Pancreas (tissue), 10 donors: Measurements from ENCODE around the gene ZNF597. TPM values are rescaled to one million over a fixed set of nuclear protein-coding genes. Genes with fewer than 3 reads are reported as not detected.

Source experiments
- ATAC-seq, 4 donors: fragments of 200-7000 bp; cut with Tn5 transposase; one replicate each; pipeline versions ENCODE4 v1.8.0 to v1.9.1; 2020; ENCODE audit warnings: mild to moderate bottlenecking in 4 of 4, moderate library complexity in 4 of 4
- DNase-seq, 6 donors: peaks; one replicate each; pipeline ENCODE4 v3.0.0-alpha.2; 2020
- FAIRE-seq: peaks from 2 replicates; lab custom pipeline; 2012; peaks lifted over from hg19 to GRCh38; lab: Jason Lieb, UNC
- H3K27ac ChIP-seq, 4 donors: fragments of 200-600 bp; sonication (generic); 1 replicate in 3 of 4; 2 replicates in 1 of 4; pipeline versions ENCODE4 v1.5.0 to v1.8.0; 2020
- H3K27me3 ChIP-seq, 4 donors: fragments of 200-600 bp; one replicate each; pipeline ENCODE4 v1.8.0; 2021
- H3K36me3 ChIP-seq, 3 donors: fragments of 200-600 bp; sonication (generic) in 1 of 3; one replicate each; pipeline versions ENCODE4 v1.5.0 to v1.8.0; 2020 to 2021
- H3K4me1 ChIP-seq, 3 donors: fragments of 200-600 bp; one replicate each; pipeline ENCODE4 v1.8.0; 2021
- H3K4me3 ChIP-seq, 4 donors: fragments of 200-600 bp; sonication (generic) in 2 of 4; one replicate each; pipeline versions ENCODE4 v1.5.0 to v1.8.0; 2020 to 2021
- H3K9me3 ChIP-seq, 4 donors: fragments of 200-600 bp; one replicate each; pipeline ENCODE4 v1.8.0; 2021
- CTCF ChIP-seq, 4 donors: fragments of 200-600 bp; sonication (generic) in 3 of 4; IDR thresholded peaks; one replicate each; pipeline versions ENCODE4 v1.5.0 to v1.8.0; 2021; ENCODE audit warnings: antibody characterized with exemption in 4 of 4
- WGBS, 2 donors: extraction: QIAGEN DNeasy Blood & Tissue Kit; methylation state at CpG; one replicate each; pipeline ENCODE4 v1.1.7; 2013; 5-methylcytosine and 5-hydroxymethylcytosine counted together
- intact Hi-C, 3 donors: fragments of 100-400 bp; cut with DNase I; formaldehyde crosslinking; loops; one replicate each; pipeline versions ENCODE4 v1.11.1 to v1.14.2; 2022
- polyA plus RNA-seq, 2 donors: library from polyadenylated mRNA; stranded (reverse); fragments of 200-250 nt; gene quantifications; one replicate each; pipeline ENCODE4 v1.2.3, GENCODE V29; 2013
- total RNA-seq, 6 donors: library from RNA; stranded (reverse); fragmentation: NEBNext Ultra II Directional in 4 of 6; extraction: Animal tissue kit (Norgen Biotek cat#: 25700) in 4 of 6; gene quantifications; one replicate each; pipeline versions ENCODE4 v1.2.1 to v1.2.4, GENCODE V29; 2021 to 2023
- donor health status: healthy with polysubstance abuse.
- donor health status: DM: no; HTN: no; CAD: no; lungs with moderate emphysema.
- donor health status: DM: no; HTN: no; CAD: no.
- donor health status: control.
- donor health status: control.
- donor health status: Bipolar disorder and iron deficiency.
- donor health status: DM: yes; HTN: yes; CAD: no.
- donor health status: DM: no; HTN: no; CAD: no.
- donor health status: DM: no; HTN: no; CAD: no.
- donor health status: DM: yes; HTN: yes; CAD: no.

Gene ZNF597
- total and polyA plus RNA-seq, 8 donors, result 0.53 to 1.6 (median 0.92) TPM

DNA sequence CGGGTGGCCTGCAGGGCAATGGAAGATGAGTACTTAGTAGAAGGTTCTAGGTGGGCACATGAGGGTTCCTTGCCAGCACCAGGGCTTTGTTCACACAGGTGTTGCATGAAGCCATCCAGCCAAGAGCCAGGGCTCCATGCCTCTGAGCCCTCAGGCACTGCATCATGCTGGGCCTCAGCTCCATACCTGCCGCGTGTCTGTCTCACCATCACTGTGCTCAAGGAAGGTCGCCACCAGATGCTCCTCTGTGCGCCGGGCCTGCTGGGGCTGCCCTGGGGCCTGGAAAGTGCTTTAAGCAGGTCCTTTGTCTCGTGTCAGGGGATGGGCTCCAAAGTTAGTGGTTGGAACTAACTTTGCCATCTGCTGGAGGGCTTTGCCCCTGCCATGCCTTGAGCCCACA, 26.4 kb upstream of the ZNF597 start:
- ATAC-seq, result no peak
- intact Hi-C loops, result no loop called here
- no peak for TF ChIP-seq CTCF (IDR thresholded peaks at IDR 0.05)
- WGBS, 2 donors, result 83 to 89% methylated on average over 7 of the region's 7 CpGs
- Histone ChIP-seq H3K4me1 (no peaks in the 10 kb centered on the region), H3K4me3 (no peak overlapping the region), H3K36me3 (peaks cover 0 to 4% (median 0%) of the 10 kb centered on the region in 3 donors), H3K9me3 (no peaks in the 10 kb centered on the region), H3K27me3 (no peaks in the 10 kb centered on the region), H3K27ac (no peak overlapping the region)
- FAIRE-seq, result no peak
- DNase-seq, result no peak

GRCh38 chr16:3468501-3468900, 25.2 kb upstream of the ZNF597 start:
- WGBS, 2 donors, result 72 to 73% methylated on average over 15 of the region's 15 CpGs
- no peak for FAIRE-seq
- H3K4me3 ChIP-seq, result no peak overlapping the region

GRCh38 chr16:3467921-3468320, 24.6 kb upstream of the ZNF597 start:
- FAIRE-seq (no peak), ATAC-seq (no peak), DNase-seq (no peak)
- Histone ChIP-seq H3K27ac (no peak overlapping the region), H3K4me3 (no peak overlapping the region), H3K4me1 (no peaks in the 10 kb centered on the region), H3K9me3 (no peaks in the 10 kb centered on the region), H3K36me3 (peaks cover 0 to 4% (median 0%) of the 10 kb centered on the region in 3 donors), H3K27me3 (no peaks in the 10 kb centered on the region)
- 77 to 79% methylated on average over 4 of the region's 4 CpGs for WGBS, 2 donors
- intact Hi-C loops, result no loop called here
- no peak for TF ChIP-seq CTCF (IDR thresholded peaks at IDR 0.05)

More at GRCh38 chr16:3468501-3468900, 25.2 kb upstream of the ZNF597 start:
- H3K27ac ChIP-seq, result no peak overlapping the region
- no peaks in the 10 kb centered on the region for H3K27me3 ChIP-seq
- peaks cover 0 to 4% (median 0%) of the 10 kb centered on the region in 3 donors for H3K36me3 ChIP-seq
- intact Hi-C loops, result no loop called here
- TF ChIP-seq CTCF (IDR thresholded peaks at IDR 0.05), result no peak
- H3K4me1 ChIP-seq, result no peaks in the 10 kb centered on the region
- no peak for ATAC-seq
- no peaks in the 10 kb centered on the region for H3K9me3 ChIP-seq
- no peak for DNase-seq

- Histone ChIP-seq H3K9me3 (no peaks in the 10 kb centered on the region), H3K4me3 (no peak overlapping the region), H3K27me3 (no peaks in the 10 kb centered on the region), H3K27ac (no peak overlapping the region), H3K36me3 (peaks cover 0 to 4% (median 0%) of the 10 kb centered on the region in 3 donors), H3K4me1 (peaks cover 0 to 6% (median 0%) of the 10 kb centered on the region in 3 donors)
- ATAC-seq (no peak), DNase-seq (no peak), FAIRE-seq (no peak)
- intact Hi-C loops, result no loop called here
- TF ChIP-seq CTCF (IDR thresholded peaks at IDR 0.05), result no peak
- WGBS, 2 donors, result 94% methylated on average over 8 of the region's 8 CpGs
Measured at GRCh38 chr16:3467182-3467581, 23.9 kb upstream of the ZNF597 start.

DNA sequence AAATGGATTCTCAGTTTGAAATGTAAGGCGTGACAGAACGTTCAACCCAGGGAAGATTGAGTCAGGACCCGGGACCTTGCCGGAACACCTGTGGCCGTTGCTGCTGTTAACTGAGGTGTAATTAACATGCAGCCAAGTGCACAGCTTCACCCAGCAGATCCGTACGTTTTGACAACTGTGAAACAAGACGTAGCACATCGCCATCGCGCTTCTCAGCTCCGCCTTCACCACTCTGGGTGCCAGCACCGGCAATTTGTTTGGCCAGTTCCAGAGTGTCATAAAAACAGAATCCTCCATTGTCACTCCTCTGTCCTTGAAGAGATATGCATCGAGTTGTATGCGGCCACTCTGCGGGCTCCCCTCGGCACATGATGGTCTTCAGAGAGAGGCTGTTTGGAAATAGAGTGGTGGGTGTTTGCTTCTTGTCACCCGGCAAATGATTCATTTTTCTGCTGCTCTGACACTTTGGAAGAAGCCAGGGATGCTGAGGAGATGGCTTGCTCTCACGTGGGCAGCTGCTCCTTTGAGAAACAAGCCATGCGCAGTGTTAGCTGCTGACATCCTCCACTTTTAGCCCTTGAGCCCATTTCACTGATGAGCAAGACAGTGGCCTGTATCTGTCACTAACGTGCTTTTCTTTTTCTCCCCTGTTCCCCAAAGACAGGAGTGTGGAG, 22.7 kb upstream of the ZNF597 start:
- Histone ChIP-seq H3K9me3 (no peaks in the 10 kb centered on the region), H3K27ac (no peak overlapping the region), H3K4me1 (peaks cover 6 to 17% (median 11%) of the 10 kb centered on the region in 3 donors), H3K4me3 (no peak overlapping the region), H3K36me3 (peaks cover 0 to 4% (median 0%) of the 10 kb centered on the region in 3 donors), H3K27me3 (no peaks in the 10 kb centered on the region)
- TF ChIP-seq CTCF (IDR thresholded peaks at IDR 0.05), result no peak
- intact Hi-C loops, result no loop called here
- DNase-seq, result no peak
- FAIRE-seq, result no peak
- whole genome bisulfite sequencing, 2 donors, result 66 to 75% methylated on average over 21 of the region's 21 CpGs
- peak in 1 of 4 donors; percentile 19 for ATAC-seq
